Activated naive CD4-positive, alpha-beta T cell treated with anti-CD3 and anti-CD28 coated beads, Interleukin-2, amount 10 ng/mL, durations not matched to agents 7 days and 5 days (primary cell): ENCODE data around the gene ALCAM.

Experiments used
- CTCF ChIA-PET: fragments of 350-600 bp; sonication (Branson Sonifier 250); formaldehyde crosslinking; loops from one replicate; lab custom pipeline; 2021; ENCODE audit warnings: antibody characterized with exemption; lab: Charles Lee
- DNase-seq: peaks from one replicate; pipeline ENCODE4 v3.0.0-alpha.2; 2020
- H3K27ac Mint-ChIP-seq: one replicate; pipeline ENCODE4 v1.8.0; 2021; ENCODE audit warnings: mild to moderate bottlenecking, moderate library complexity, mixed read lengths
- H3K27me3 Mint-ChIP-seq: one replicate; pipeline ENCODE4 v1.8.0; 2021; ENCODE audit warnings: mild to moderate bottlenecking, mixed read lengths
- H3K36me3 Mint-ChIP-seq: one replicate; pipeline ENCODE4 v1.8.0; 2021; ENCODE audit warnings: mixed read lengths
- H3K4me1 Mint-ChIP-seq: one replicate; pipeline ENCODE4 v1.8.0; 2021; ENCODE audit warnings: mixed read lengths
- H3K4me3 Mint-ChIP-seq: one replicate; pipeline ENCODE4 v1.8.0; 2021; ENCODE audit warnings: mild to moderate bottlenecking, moderate library complexity, mixed read lengths
- H3K9me3 Mint-ChIP-seq: one replicate; pipeline ENCODE4 v1.8.0; 2021; ENCODE audit warnings: mixed read lengths

ALCAM gene

DNA sequence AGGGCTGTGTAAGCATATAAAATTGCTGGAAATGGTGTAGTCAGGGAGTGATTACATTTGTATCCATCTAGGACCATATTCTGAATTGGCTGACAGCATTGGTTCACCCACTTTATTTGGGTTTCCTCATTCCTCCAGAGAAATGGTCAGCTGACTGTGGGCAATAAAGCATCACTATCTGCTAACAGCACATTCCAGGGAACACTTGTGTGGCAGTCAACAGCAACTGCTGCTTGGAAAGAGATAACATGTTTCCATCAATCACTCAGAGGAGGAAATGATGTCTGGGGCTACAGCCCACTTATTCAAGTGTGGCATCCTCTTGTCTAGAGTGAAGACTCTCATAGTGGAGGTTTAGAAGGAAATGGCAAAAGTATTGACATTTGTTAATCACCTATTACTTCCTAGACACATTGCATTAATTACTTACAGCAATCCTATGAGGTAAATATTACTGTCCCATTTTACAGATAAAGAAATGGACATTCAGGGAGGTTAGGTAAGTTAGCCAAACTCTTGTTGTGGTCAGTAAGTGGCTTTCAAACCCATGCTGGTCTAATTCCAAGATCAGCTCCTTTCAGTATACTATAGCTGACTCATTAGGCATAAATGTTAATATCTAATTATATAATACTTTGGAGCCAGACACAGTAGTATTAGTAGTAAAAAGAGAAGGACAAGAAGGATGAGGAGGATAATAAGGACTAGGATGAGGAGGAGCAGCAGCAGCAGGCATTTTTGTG is 247.8 kb downstream of the ALCAM start:
- Mint-ChIP-seq H3K9me3 (no peaks in the 10 kb centered on the region), H3K36me3 (no peaks in the 10 kb centered on the region), H3K27ac (no peak overlapping the region), H3K4me1 (no peaks in the 10 kb centered on the region), H3K4me3 (no peak overlapping the region), H3K27me3 (peaks cover 5% of the 10 kb centered on the region)
- CTCF ChIA-PET, result no interaction called here
- no peak for DNase-seq

DNA sequence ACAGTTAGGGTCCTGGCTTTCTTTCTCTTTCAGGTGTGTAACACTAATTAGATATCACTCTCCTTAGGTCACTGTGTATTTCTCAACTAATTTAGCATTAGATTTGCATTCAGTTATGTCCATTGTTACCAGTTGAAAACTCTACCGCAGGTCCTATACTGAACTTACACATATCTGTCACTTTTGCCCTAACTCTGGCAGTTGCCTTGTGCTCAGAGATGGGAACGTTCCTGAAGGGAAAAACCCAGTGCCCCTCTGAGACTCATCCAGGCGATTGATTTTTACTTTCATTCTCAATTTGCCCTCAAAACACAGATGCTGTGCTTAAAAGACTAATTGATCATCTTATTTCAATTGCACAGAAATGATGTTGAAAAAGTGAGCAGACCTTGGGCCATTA is 249.1 kb downstream of the ALCAM start:
- H3K9me3 Mint-ChIP-seq, result no peaks in the 10 kb centered on the region
- no peak overlapping the region for H3K4me3 Mint-ChIP-seq
- H3K36me3 Mint-ChIP-seq, result no peaks in the 10 kb centered on the region
- CTCF ChIA-PET, result no interaction called here
- H3K4me1 Mint-ChIP-seq, result no peaks in the 10 kb centered on the region
- H3K27ac Mint-ChIP-seq, result no peak overlapping the region
- peaks cover 5% of the 10 kb centered on the region for H3K27me3 Mint-ChIP-seq
- no peak for DNase-seq

DNA sequence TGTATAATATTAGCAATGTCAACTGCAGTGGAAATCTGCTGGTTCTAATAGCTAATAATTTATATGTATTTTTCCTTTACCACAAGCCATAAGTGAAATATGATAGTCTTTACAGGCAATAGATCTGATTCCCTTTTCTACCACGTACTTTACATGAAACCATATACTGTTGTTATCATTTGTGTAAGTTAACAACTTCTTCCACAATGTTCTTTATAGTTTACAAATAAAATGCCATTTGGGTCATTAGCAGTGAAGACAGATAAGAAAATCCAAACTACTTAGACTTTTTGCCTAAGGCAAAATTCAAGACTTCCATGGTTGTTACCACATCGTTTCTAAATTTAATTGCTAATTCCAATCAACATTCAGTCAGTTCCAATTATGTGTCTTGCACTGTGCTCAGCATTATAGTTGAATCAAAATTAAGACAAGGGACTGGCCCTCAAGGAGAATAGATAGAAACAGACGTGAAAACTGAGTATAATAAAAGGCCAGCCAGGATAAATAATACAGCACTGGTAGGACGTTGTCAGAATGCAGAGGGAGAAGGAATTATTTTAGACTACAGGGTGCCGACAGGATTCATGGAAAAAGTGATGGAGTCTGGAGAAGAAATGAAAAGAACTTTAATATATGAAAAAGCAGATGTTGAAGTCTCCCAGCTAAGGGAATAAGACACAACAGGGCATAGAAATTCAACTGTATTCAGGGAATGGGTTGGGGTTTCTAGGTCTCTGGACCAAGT is 249.8 kb downstream of the ALCAM start:
- H3K4me1 Mint-ChIP-seq, result no peaks in the 10 kb centered on the region
- no peaks in the 10 kb centered on the region for H3K36me3 Mint-ChIP-seq
- H3K4me3 Mint-ChIP-seq, result no peak overlapping the region
- peaks cover 5% of the 10 kb centered on the region for H3K27me3 Mint-ChIP-seq
- CTCF ChIA-PET, result no interaction called here
- no peaks in the 10 kb centered on the region for H3K9me3 Mint-ChIP-seq
- no peak overlapping the region for H3K27ac Mint-ChIP-seq
- no peak for DNase-seq

GRCh38 chr3:105618556-105618955 is 251.8 kb downstream of the ALCAM start:
- H3K4me1 Mint-ChIP-seq, result no peaks in the 10 kb centered on the region
- no peak overlapping the region for H3K4me3 Mint-ChIP-seq
- H3K27me3 Mint-ChIP-seq, result peaks cover under 1% of the 10 kb centered on the region
- no peaks in the 10 kb centered on the region for H3K36me3 Mint-ChIP-seq
- DNase-seq, result no peak
- no peak overlapping the region for H3K27ac Mint-ChIP-seq
- H3K9me3 Mint-ChIP-seq, result no peaks in the 10 kb centered on the region
- CTCF ChIA-PET, result no interaction called here

GRCh38 chr3:105619651-105620050 is 252.9 kb downstream of the ALCAM start:
- no peak for DNase-seq
- Mint-ChIP-seq H3K36me3 (no peaks in the 10 kb centered on the region), H3K27me3 (no peaks in the 10 kb centered on the region), H3K4me1 (no peaks in the 10 kb centered on the region), H3K27ac (no peak overlapping the region), H3K9me3 (no peaks in the 10 kb centered on the region), H3K4me3 (no peak overlapping the region)
- CTCF ChIA-PET, result no interaction called here

DNA sequence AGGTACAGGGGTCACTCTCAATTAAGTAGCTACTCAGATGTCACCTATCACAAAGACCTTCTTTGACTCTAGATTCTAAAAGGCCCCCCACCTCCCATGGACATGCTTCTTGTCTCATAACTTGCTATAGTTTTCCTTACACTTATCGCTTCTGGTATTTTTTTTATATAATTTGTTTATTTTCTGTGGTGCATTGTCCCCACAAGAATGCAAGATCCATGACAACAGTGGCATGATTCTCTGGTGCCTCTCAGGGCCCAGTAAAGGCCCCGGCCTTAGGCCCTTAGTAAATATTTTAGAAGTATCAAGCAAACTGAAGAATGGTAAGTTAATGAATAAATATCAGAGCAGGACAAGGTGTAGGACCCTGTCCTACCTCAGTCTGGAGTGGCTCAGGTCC is 253.5 kb downstream of the ALCAM start:
- no peaks in the 10 kb centered on the region for H3K36me3 Mint-ChIP-seq
- H3K27me3 Mint-ChIP-seq, result no peaks in the 10 kb centered on the region
- H3K9me3 Mint-ChIP-seq, result no peaks in the 10 kb centered on the region
- no peak overlapping the region for H3K27ac Mint-ChIP-seq
- DNase-seq, result no peak
- H3K4me1 Mint-ChIP-seq, result no peaks in the 10 kb centered on the region
- H3K4me3 Mint-ChIP-seq, result no peak overlapping the region
- CTCF ChIA-PET, result no interaction called here

DNA sequence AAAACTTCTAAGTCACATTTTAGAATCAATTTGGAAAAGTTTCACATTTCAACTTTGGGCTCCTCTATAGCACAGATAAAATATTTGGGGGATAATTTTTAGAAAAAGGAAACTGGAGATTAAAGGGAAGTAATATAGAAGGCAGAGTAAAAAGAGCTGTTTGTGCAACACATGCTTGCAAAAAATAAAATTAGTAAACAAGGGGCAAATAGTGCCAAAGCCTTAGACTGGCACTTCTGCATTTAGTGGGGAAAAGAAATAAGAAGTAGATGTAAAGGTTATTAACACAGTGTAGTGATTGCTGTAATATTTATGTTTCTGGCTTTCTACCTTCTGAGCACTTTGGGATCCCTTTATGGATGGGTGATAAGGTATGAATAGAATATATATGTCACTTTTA is 255.5 kb downstream of the ALCAM start:
- H3K4me3 Mint-ChIP-seq, result no peak overlapping the region
- CTCF ChIA-PET, result no interaction called here
- no peak overlapping the region for H3K27ac Mint-ChIP-seq
- no peak for DNase-seq
- H3K9me3 Mint-ChIP-seq, result no peaks in the 10 kb centered on the region
- H3K36me3 Mint-ChIP-seq, result no peaks in the 10 kb centered on the region
- H3K27me3 Mint-ChIP-seq, result no peaks in the 10 kb centered on the region
- H3K4me1 Mint-ChIP-seq, result no peaks in the 10 kb centered on the region
